ENCODE measurements around the gene FBN1. TPM values are rescaled to one million over a fixed set of nuclear protein-coding genes. Genes with fewer than 3 reads are reported as not detected.

FBN1 gene
- total and polyA plus RNA-seq, 2 of the 13 experiments (the other 11 are each of a cell fraction or from before 2014, with no cell fraction given) = 1.5 to 3.0 TPM

- Histone ChIP-seq H3K4me3 (replicated peaks in 1 of 3; ENCODE audit: insufficient read depth in 1 of 3, low read depth in 2 of 3, low read length in 3 of 3) (no peak overlapping the region), H2AFZ (ENCODE audit: low read length) (no peak overlapping the region), H3K79me2 (ENCODE audit: insufficient read depth, low read length) (no peaks in the 10 kb centered on the region), H4K20me1 (ENCODE audit: insufficient read depth, low read length) (no peaks in the 10 kb centered on the region), H3K27ac (ENCODE audit: extremely low read length, insufficient read depth, low read length) (no peak overlapping the region), H3K27me3 (ENCODE audit: control insufficient read depth in 1 of 2, insufficient read depth in 2 of 2, low read length in 2 of 2) (no peaks in the 10 kb centered on the region; a peak in 1 of 5 replicates), H3K4me2 (ENCODE audit: low read depth, low read length) (no peak overlapping the region), H3K36me3 (replicated peaks in 1 of 2; ENCODE audit: control insufficient read depth in 1 of 2, insufficient read depth in 2 of 2, low read length in 2 of 2) (no peaks in the 10 kb centered on the region), H3K9ac (ENCODE audit: insufficient read depth, low read depth, low read length) (no peak overlapping the region), H3K9me3 (ENCODE audit: low read length) (no peaks in the 10 kb centered on the region), H3K4me1 (ENCODE audit: insufficient read depth, low read length) (no peaks in the 10 kb centered on the region)
- intact Hi-C loops (cut with micrococcal nuclease; ENCODE audit: unreplicated experiment) = no loop called here
- ATAC-seq = no peak
- in situ Hi-C loops (cut with HindIII; ENCODE audit: extremely low pct_ligation_motif_present, low pct_unique_long_range_greater_than_20kb) = no loop called here
- 61% methylated on average over 4 of the region's 4 CpGs for WGBS (ENCODE audit: low lambda C conversion rate)
- POLR2A ChIA-PET = no interaction called here
- CTCF ChIA-PET (ENCODE audit: low intra/inter-chr PET ratio, low total read pairs) = no interaction called here
- DNase-seq (ENCODE audit: low spot score) = no peak
- TF ChIP-seq ZNF275 (CRISPR knock-in tag; IDR thresholded peaks at IDR 0.05; ENCODE audit: borderline replicate concordance) = no peak
- TF ChIP-seq CHCHD3 (CRISPR knock-in tag; IDR thresholded peaks at IDR 0.05) = no peak
- no peak for TF ChIP-seq NBN (conservative IDR thresholded peaks at IDR 0.05)
- no peak for TF ChIP-seq ZNF83 (CRISPR knock-in tag; IDR thresholded peaks at IDR 0.05; ENCODE audit: borderline replicate concordance)
- no peak for TF ChIP-seq ZBED4 (CRISPR knock-in tag; IDR thresholded peaks at IDR 0.05; ENCODE audit: borderline replicate concordance)
- no peak for TF ChIP-seq ZBTB8A (CRISPR knock-in tag; IDR thresholded peaks at IDR 0.05; ENCODE audit: borderline replicate concordance, low read depth)
- no peak for TF ChIP-seq POLR2G (IDR thresholded peaks at IDR 0.05; ENCODE audit: low read depth, low read length)
- TF ChIP-seq MXD4 (CRISPR knock-in tag; IDR thresholded peaks at IDR 0.05) = no peak
- no peak for TF ChIP-seq THAP9 (CRISPR knock-in tag; IDR thresholded peaks at IDR 0.05; ENCODE audit: borderline replicate concordance)
- TF ChIP-seq ZNF124 (CRISPR knock-in tag; IDR thresholded peaks at IDR 0.05) = no peak
- no peak for TF ChIP-seq ZKSCAN1 (IDR thresholded peaks at IDR 0.05; ENCODE audit: low read length)
- no peak for TF ChIP-seq NFE2L1 (CRISPR knock-in tag; IDR thresholded peaks at IDR 0.05; ENCODE audit: borderline replicate concordance)
- no peak for TF ChIP-seq NONO (IDR thresholded peaks at IDR 0.05)
- no peak for TF ChIP-seq NONO (CRISPR knock-in tag; conservative IDR thresholded peaks at IDR 0.05)
- FAIRE-seq = no peak
- no TSS peak for BruUV-seq (replicated peaks)
These were observed 29.9 kb upstream of the FBN1 start for GRCh38 chr15:48675436-48675835.
